Measurements from ENCODE around the gene NAB1.

NAB1 gene

GRCh38 chr2:190649798-190650390 lies 1.0 kb downstream of the NAB1 start:
- CTCF ChIA-PET: interaction anchor here (2.5 to 4.3 kb wide), 3 partner anchors 14 to 29 kb away, joined by 5 to 53 read pairs (median 24); no protein-coding TSS in a partner anchor

DNA sequence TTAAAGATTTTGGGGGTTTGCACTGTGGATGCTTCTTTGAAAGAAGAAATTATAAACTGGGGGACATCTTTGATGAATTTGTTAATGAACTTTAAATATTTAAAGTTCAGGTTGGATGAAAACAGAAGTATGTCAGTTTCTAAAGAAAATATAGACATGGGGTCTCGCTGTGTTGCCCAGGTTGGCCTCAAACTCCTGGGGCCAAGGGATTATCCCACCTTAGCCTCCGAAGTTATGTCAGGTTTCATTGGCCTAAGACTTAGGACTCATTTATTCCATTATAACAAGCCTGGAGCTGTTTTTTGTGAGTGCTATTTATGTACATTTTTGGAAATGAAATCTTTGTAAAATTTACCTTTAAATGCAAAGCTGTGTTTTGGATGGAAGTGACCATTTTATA lies 2.5 kb downstream of the NAB1 start:
- CTCF ChIA-PET: interaction anchor here (1.2 to 4.3 kb wide), 4 partner anchors 12 to 210 kb away, joined by 3 to 53 read pairs (median 14); no protein-coding TSS in a partner anchor
- DNase-seq (ENCODE audit: extremely low spot score): no peak
- TF ChIP-seq CTCF (IDR thresholded peaks at IDR 0.05; ENCODE audit: control extremely low read depth, extremely low read depth, low read depth, missing control alignments): no peak
- POLR2A ChIA-PET: no interaction called here

More at GRCh38 chr2:190649798-190650390, 1.0 kb downstream of the NAB1 start:
- POLR2A ChIA-PET: interaction anchor here (1.1 kb wide), 1 partner anchor 24 kb away, joined by 3 read pairs; no protein-coding TSS in a partner anchor
- TF ChIP-seq CTCF (IDR thresholded peaks at IDR 0.05; ENCODE audit: control extremely low read depth, extremely low read depth, low read depth, missing control alignments): no peak
- DNase-seq (ENCODE audit: extremely low spot score): no peak

DNA sequence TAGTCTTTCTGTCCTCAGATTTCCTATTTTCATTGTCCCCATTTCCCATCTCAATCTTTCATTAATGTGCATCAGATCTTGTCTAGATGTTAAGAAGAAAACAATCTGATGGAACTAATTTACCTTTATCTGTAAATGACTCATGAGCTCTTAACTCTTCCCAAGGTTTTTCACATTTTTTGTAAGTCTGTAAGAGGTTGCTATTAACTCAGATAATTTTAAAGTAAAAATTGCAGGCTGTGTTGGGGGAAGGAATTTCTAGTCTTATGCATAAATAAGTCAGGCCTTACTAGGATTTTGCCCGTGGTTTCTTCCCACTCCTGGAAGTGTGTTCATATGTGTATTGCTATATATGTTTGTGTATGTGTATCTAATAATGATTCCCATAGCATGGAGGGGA lies 4.3 kb downstream of the NAB1 start:
- ChIA-PET POLR2A (interaction anchor here (1.1 kb wide), 1 partner anchor 25 kb away, joined by 5 read pairs; no protein-coding TSS in a partner anchor), CTCF (interaction anchor here (1.4 to 4.3 kb wide), 5 partner anchors 10 to 205 kb away, joined by 4 to 53 read pairs (median 6); no protein-coding TSS in a partner anchor)
- DNase-seq (ENCODE audit: extremely low spot score): no peak
- no peak for TF ChIP-seq CTCF (IDR thresholded peaks at IDR 0.05; ENCODE audit: control extremely low read depth, extremely low read depth, low read depth, missing control alignments)

GRCh38 chr2:190653931-190654330 lies 5.0 kb downstream of the NAB1 start:
- ChIA-PET POLR2A (no interaction called here), CTCF (interaction anchor here (1.6 to 4.3 kb wide), 2 partner anchors 10 to 21 kb away, joined by 6 to 53 read pairs; no protein-coding TSS in a partner anchor)
- no peak for TF ChIP-seq CTCF (IDR thresholded peaks at IDR 0.05; ENCODE audit: control extremely low read depth, extremely low read depth, low read depth, missing control alignments)
- DNase-seq (ENCODE audit: extremely low spot score): no peak

DNA sequence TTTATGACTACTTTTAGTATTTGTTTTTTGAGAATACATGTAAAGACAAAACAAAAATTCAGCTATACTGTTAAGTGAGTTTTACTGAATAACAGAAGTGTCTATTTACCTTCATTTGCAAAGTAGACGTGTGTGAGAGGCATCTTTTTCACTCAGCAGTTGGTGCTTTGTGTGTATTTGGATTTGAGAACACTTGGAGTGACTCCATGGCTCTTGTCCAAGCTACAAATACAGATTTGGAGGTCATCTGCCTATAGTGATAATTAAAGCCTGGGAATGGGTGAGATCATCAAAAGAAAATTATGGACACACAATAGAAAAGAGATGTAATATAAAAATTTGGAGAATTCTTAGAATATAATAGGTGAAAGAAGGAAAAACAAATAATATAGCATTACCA lies 6.2 kb downstream of the NAB1 start:
- no peak for TF ChIP-seq CTCF (IDR thresholded peaks at IDR 0.05; ENCODE audit: control extremely low read depth, extremely low read depth, low read depth, missing control alignments)
- ChIA-PET CTCF (interaction anchor here (1.0 to 3.0 kb wide), 5 partner anchors 12 to 38 kb away, joined by 3 to 10 read pairs (median 5); no protein-coding TSS in a partner anchor), POLR2A (no interaction called here)
- DNase-seq (ENCODE audit: extremely low spot score): no peak

GRCh38 chr2:190655570-190655969 lies 6.7 kb downstream of the NAB1 start:
- ChIA-PET CTCF (interaction anchor here (0.7 to 3.0 kb wide), 8 partner anchors 8 to 57 kb away, joined by 3 to 10 read pairs (median 3); no protein-coding TSS in a partner anchor), POLR2A (no interaction called here)
- no peak for DNase-seq (ENCODE audit: extremely low spot score)
- TF ChIP-seq CTCF (IDR thresholded peaks at IDR 0.05; ENCODE audit: control extremely low read depth, extremely low read depth, low read depth, missing control alignments): no peak
